GM12878 (cell line): Measurements from ENCODE around the gene AGER. TPM values are rescaled to one million over a fixed set of nuclear protein-coding genes. Genes with fewer than 3 reads are reported as not detected.

Source experiments
- ATAC-seq: fragments of 200-7000 bp; cut with Tn5 transposase; 3 replicates; pipeline ENCODE4 v1.9.1; 2020; ENCODE audit warnings: mild to moderate bottlenecking, moderate library complexity
- BruUV-seq: library from RNA; stranded (reverse); fragments of 400-500 nt; replicated peaks from 2 replicates; lab custom pipeline; 2021; lab: Mats Ljungman, UMichigan
- CTCF ChIA-PET: fragments of 300-600 bp; sonication (Branson Sonifier 250); formaldehyde crosslinking; extraction: SDS; loops from one replicate; lab custom pipeline; 2021; ENCODE audit warnings: inconsistent platforms; lab: Yijun Ruan, JAX
- POLR2A ChIA-PET: fragments of 350-600 bp; formaldehyde crosslinking; extraction: SDS; loops from one replicate; lab custom pipeline; 2021; ENCODE audit warnings: inconsistent platforms; lab: Charles Lee
- RAD21 ChIA-PET: fragments of 300-600 bp; sonication (Branson Sonifier 250); formaldehyde crosslinking; loops from one replicate; lab custom pipeline; 2023; ENCODE audit warnings: antibody characterized with exemption; ENCODE audit not compliant: unreplicated experiment; lab: Charles Lee
- SMC1A ChIA-PET: fragments of 300-600 bp; sonication (Branson Sonifier 250); formaldehyde crosslinking; loops from one replicate; lab custom pipeline; 2023; ENCODE audit not compliant: unreplicated experiment, uncharacterized antibody; lab: Charles Lee
- DNase-seq: peaks from one replicate; pipeline ENCODE4 v3.0.0-alpha.2; 2011; ENCODE audit warnings: low read depth, low spot score
- FAIRE-seq: peaks from 3 replicates; lab custom pipeline; 2011; peaks lifted over from hg19 to GRCh38; lab: Jason Lieb, UNC
- H2AFZ ChIP-seq: 2 replicates; pipeline ENCODE4 v1.6.0; 2011; ENCODE audit warnings: low read depth, low read length, control low read depth; ENCODE audit not compliant: control insufficient read depth
- H3K27ac ChIP-seq: 2 replicates; pipeline ENCODE4 v1.5.1; 2011; ENCODE audit warnings: control low read depth; ENCODE audit not compliant: control insufficient read depth, insufficient read depth
- H3K27me3 ChIP-seq, 2 experiments: replicated peaks in 1 of 2; 2 replicates each; pipeline versions ENCODE4 v1.6.0 to v1.6.1; 2011; ENCODE audit warnings: low read length in 1 of 2; ENCODE audit not compliant: control insufficient read depth in 2 of 2, insufficient read depth in 2 of 2
- H3K36me3 ChIP-seq, 2 experiments: 2 replicates each; pipeline ENCODE4 v1.5.1; 2011; ENCODE audit warnings: low read length in 1 of 2; ENCODE audit not compliant: control insufficient read depth in 2 of 2, insufficient read depth in 2 of 2
- H3K4me1 ChIP-seq: 2 replicates; pipeline ENCODE4 v1.6.1; 2011; ENCODE audit warnings: mild to moderate bottlenecking, low read length, moderate library complexity, mixed read lengths; ENCODE audit not compliant: control insufficient read depth, insufficient read depth
- H3K4me2 ChIP-seq: 2 replicates; pipeline ENCODE4 v1.6.0; 2011; ENCODE audit warnings: control low read depth; ENCODE audit not compliant: control insufficient read depth, insufficient read depth
- H3K4me3 ChIP-seq: fragments of 200-600 bp; sonication (generic); 2 replicates; pipeline ENCODE4 v1.5.1; 2016
- H3K79me2 ChIP-seq: 2 replicates; pipeline ENCODE4 v1.6.0; 2011; ENCODE audit warnings: low read length; ENCODE audit not compliant: control insufficient read depth, insufficient read depth
- H3K9ac ChIP-seq: 2 replicates; pipeline ENCODE4 v1.8.0; 2011; ENCODE audit warnings: low read length, control low read depth, mixed read lengths; ENCODE audit not compliant: control insufficient read depth, insufficient read depth
- H3K9me3 ChIP-seq: replicated peaks from 3 replicates; pipeline ENCODE4 v1.5.1; 2011; ENCODE audit warnings: mild to moderate bottlenecking, low read length; ENCODE audit not compliant: control insufficient read depth, insufficient read depth
- H4K20me1 ChIP-seq: 2 replicates; pipeline ENCODE4 v1.6.0; 2011; ENCODE audit not compliant: control insufficient read depth, insufficient read depth
- BRCA1 ChIP-seq: IDR thresholded peaks from 2 replicates; pipeline ENCODE4 v1.6.1; 2011; ENCODE audit warnings: low read depth, low read length, improper control_type of control experiment
- DPF2 ChIP-seq: fragments of 450-650 bp; IDR thresholded peaks from 2 replicates; pipeline ENCODE4 v1.6.1; 2017; ENCODE audit warnings: mild to moderate bottlenecking
- FOS ChIP-seq: IDR thresholded peaks from 3 replicates; pipeline ENCODE4 v1.6.1; 2011; ENCODE audit warnings: borderline replicate concordance; ENCODE audit not compliant: insufficient read length; ENCODE audit errors: extremely low read depth
- MYC ChIP-seq: IDR thresholded peaks from 2 replicates; pipeline ENCODE4 v1.6.1; 2011; ENCODE audit warnings: mild to moderate bottlenecking, low read length, moderate library complexity, inconsistent platforms; ENCODE audit not compliant: insufficient read depth, insufficient replicate concordance, insufficient read length, severe bottlenecking
- NFYB ChIP-seq: IDR thresholded peaks from 2 replicates; pipeline ENCODE4 v1.6.1; 2011; ENCODE audit warnings: low read depth, mild to moderate bottlenecking, low read length, improper control_type of control experiment, moderate library complexity; ENCODE audit not compliant: insufficient read depth
- POLR2AphosphoS2 ChIP-seq: IDR thresholded peaks from 2 replicates; pipeline ENCODE4 v1.6.1; 2011; ENCODE audit warnings: low read depth, mild to moderate bottlenecking, low read length, improper control_type of control experiment, moderate library complexity
- RBBP5 ChIP-seq: fragments of 200-600 bp; sonication (generic); conservative IDR thresholded peaks from 2 replicates; pipeline ENCODE4 v1.6.1; 2016
- RFX5 ChIP-seq: IDR thresholded peaks from 2 replicates; pipeline ENCODE4 v1.6.1; 2011; ENCODE audit warnings: low read depth, low read length, improper control_type of control experiment
- ZSCAN29 ChIP-seq: fragments of 450-650 bp; IDR thresholded peaks from 2 replicates; pipeline ENCODE4 v1.6.1; 2017; ENCODE audit warnings: mild to moderate bottlenecking, moderate library complexity
- WGBS: methylation state at CpG from one replicate; pipeline ENCODE4 v1.1.6; 2016; ENCODE audit warnings: low lambda C conversion rate; ENCODE audit not compliant: insufficient replicate concordance, insufficient coverage; ENCODE audit errors: missing lambda C conversion rate; 5-methylcytosine and 5-hydroxymethylcytosine counted together
- in situ Hi-C: fragments of 300-500 bp; cut with MboI; formaldehyde crosslinking; loops from 9 replicates; pipeline ENCODE4 v1.14.3; 2018; ENCODE audit warnings: mixed read lengths
- intact Hi-C: fragments of 100-400 bp; cut with micrococcal nuclease; formaldehyde crosslinking; loops from one replicate; pipeline ENCODE4 v1.14.2; 2022; ENCODE audit not compliant: unreplicated experiment
- polyA plus RNA-seq, 11 experiments: library from polyadenylated mRNA; depleted of rRNA in 4 of 11; unstranded in 6 of 11; stranded (reverse) in 5 of 11; fragments of >200 nt; fragmentation: Nextera tagmentation in 4 of 11; fragmentation: Illumina TruSeq in 1 of 11; extraction: Ambion mirVana in 4 of 11; extraction: Trizol in 1 of 11; gene quantifications; 1 replicate in 1 of 11; 2 replicates in 10 of 11; pipeline versions ENCODE4 v1.2.1 to v1.2.3, GENCODE V29; 2011 to 2016; ENCODE audit warnings: inconsistent platforms in 2 of 11, missing spikeins in 2 of 11, low read depth in 1 of 11
- total RNA-seq, 4 experiments: library from RNA; depleted of rRNA in 3 of 4; stranded (reverse); fragments of >200 nt in 3 of 4; fragmentation: Illumina TruSeq in 1 of 4; extraction: Trizol in 1 of 4; gene quantifications; 2 replicates each; pipeline versions ENCODE4 v1.2.1 to v1.2.3, GENCODE V29; 2013 to 2021
- TF ChIP-seq, protein P1 (sequence below), 3 experiments: IDR thresholded peaks in 2 of 3; conservative IDR thresholded peaks in 1 of 3; 2 replicates each; pipeline ENCODE4 v1.5.1; 2011; ENCODE audit warnings: low read depth in 3 of 3, low read length in 3 of 3, mild to moderate bottlenecking in 3 of 3, control low read depth in 2 of 3, moderate library complexity in 2 of 3, inconsistent platforms in 1 of 3, mixed read lengths in 1 of 3; ENCODE audit not compliant: control insufficient read depth in 2 of 3, insufficient read depth in 1 of 3; ENCODE audit errors: extremely low read depth in 1 of 3
- TF ChIP-seq, protein P2 (sequence below): IDR thresholded peaks from 2 replicates; pipeline ENCODE4 v1.6.1; 2012; ENCODE audit warnings: low read depth, low read length, improper control_type of control experiment
- TF ChIP-seq, protein P3 (sequence below): IDR thresholded peaks from 2 replicates; pipeline ENCODE4 v1.6.1; 2012; ENCODE audit warnings: improper control_type of control experiment, low read depth, low read length; ENCODE audit not compliant: insufficient replicate concordance

Gene AGER
- total and polyA plus RNA-seq, 10 of the 15 experiments (the other 5 are each of a cell fraction or from before 2014, with no cell fraction given): 1.1 to 18.2 (median 3.9) TPM

DNA sequence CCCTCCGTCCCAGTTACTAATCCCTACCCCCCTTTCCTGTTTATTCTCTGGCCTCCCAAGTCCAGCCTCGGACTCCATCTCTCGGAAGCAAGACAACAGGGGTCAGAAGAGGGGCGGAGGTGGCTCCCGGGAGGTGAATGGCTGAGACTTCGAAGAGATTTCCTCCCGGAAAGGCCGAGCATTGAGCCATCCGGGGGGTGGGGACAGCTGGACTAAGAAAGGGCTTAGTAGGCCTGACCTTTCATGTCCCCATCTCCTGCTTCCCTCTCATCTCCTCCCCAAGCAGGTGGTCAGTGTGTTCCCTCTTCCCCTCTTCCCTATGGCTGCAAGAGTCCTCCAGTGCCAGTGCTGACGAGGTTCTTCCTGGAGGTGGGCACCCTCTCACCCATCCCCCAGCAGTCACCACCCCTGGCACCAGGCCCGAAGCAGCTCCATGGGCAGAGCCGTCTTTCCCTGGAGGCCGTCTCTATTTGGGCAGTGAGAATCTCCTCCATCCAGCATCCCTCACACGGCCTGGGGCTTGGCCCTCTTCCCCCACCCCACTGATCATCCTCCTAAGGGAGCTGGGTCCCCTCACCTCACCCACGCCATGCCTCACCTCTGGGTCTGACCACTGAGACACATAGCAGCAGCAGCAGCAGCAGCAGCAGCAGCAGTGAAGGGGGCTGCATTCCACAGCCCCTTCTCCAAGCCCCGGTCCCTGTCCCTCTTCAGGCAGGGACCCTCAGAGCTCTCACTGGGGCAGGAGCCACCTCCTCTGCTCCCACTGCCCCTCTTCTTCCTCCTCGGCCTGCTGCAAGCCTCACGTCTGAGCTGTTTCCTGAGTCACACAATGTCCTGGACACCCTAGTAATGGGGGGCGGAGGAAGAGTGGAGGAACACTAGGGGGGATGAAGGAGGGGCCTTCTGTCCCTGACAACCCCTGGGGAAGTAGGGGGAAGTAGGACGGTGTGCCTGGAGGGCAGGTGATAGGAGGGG is 39.5 kb upstream of the AGER start, which contains the start of gene NOTCH4:
TSS of gene NOTCH4 (minus strand) at position 810 of the 978 bp plus-strand sequence. CDS start at position 671, 139 bp downstream.
- no peaks in the 10 kb centered on the region for H4K20me1 ChIP-seq
- ATAC-seq: no peak; the same call in 2 of the 3 replicates
- no peak for FAIRE-seq
- H3K9ac ChIP-seq: no peak within 1 kb of the TSS
- no peak for DNase-seq
- POLR2A ChIA-PET: no interaction called here
- SMC1A ChIA-PET: no interaction called here
- peaks cover 37% of the 10 kb centered on the region for H3K4me1 ChIP-seq
- WGBS: 55% methylated on average over 17 of the region's 20 CpGs
- intact Hi-C loops: no loop called here
- no peak within 1 kb of the TSS for H2AFZ ChIP-seq
- CTCF ChIA-PET: interaction anchor here (0.6 kb wide), 1 partner anchor 141 kb away, joined by 4 read pairs; no protein-coding TSS in a partner anchor
- peaks cover 0 to 2% of the 10 kb centered on the region in 2 experiments; a peak in 1 of 4 replicates for H3K27me3 ChIP-seq
- H3K36me3 ChIP-seq: no peaks in the 10 kb centered on the region
- no peaks in the 10 kb centered on the region for H3K79me2 ChIP-seq
- no peak within 1 kb of the TSS for H3K27ac ChIP-seq
- in situ Hi-C loops: no loop called here
- H3K9me3 ChIP-seq: no peaks in the 10 kb centered on the region; the same call in 2 of the 3 replicates
- RAD21 ChIA-PET: interaction anchor here (0.5 to 0.6 kb wide), 2 partner anchors 11 to 388 kb away, joined by 3 read pairs; no protein-coding TSS in a partner anchor
- H3K4me3 ChIP-seq: no peak within 1 kb of the TSS
- H3K4me2 ChIP-seq: peak within 1 kb of the TSS; percentile 28
- no TSS peak for BruUV-seq
- TF ChIP-seq, protein P1, sequence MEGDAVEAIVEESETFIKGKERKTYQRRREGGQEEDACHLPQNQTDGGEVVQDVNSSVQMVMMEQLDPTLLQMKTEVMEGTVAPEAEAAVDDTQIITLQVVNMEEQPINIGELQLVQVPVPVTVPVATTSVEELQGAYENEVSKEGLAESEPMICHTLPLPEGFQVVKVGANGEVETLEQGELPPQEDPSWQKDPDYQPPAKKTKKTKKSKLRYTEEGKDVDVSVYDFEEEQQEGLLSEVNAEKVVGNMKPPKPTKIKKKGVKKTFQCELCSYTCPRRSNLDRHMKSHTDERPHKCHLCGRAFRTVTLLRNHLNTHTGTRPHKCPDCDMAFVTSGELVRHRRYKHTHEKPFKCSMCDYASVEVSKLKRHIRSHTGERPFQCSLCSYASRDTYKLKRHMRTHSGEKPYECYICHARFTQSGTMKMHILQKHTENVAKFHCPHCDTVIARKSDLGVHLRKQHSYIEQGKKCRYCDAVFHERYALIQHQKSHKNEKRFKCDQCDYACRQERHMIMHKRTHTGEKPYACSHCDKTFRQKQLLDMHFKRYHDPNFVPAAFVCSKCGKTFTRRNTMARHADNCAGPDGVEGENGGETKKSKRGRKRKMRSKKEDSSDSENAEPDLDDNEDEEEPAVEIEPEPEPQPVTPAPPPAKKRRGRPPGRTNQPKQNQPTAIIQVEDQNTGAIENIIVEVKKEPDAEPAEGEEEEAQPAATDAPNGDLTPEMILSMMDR (IDR thresholded peaks at IDR 0.05 in 2 of 3, conservative IDR thresholded peaks at IDR 0.05 in 1 of 3; ENCODE audit: control insufficient read depth in 2 of 3, extremely low read depth in 1 of 3, insufficient read depth in 1 of 3, low read depth in 3 of 3, low read length in 3 of 3): no peak
- TF ChIP-seq DPF2 (no peak), BRCA1 (no peak), RBBP5 (no peak), FOS (no peak), MYC (no peak), POLR2AphosphoS2 (no peak), ZSCAN29 (no peak), RFX5 (no peak), NFYB (no peak)
- TF ChIP-seq, protein P2, sequence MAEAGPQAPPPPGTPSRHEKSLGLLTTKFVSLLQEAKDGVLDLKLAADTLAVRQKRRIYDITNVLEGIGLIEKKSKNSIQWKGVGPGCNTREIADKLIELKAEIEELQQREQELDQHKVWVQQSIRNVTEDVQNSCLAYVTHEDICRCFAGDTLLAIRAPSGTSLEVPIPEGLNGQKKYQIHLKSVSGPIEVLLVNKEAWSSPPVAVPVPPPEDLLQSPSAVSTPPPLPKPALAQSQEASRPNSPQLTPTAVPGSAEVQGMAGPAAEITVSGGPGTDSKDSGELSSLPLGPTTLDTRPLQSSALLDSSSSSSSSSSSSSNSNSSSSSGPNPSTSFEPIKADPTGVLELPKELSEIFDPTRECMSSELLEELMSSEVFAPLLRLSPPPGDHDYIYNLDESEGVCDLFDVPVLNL: no peak
- TF ChIP-seq, protein P3, sequence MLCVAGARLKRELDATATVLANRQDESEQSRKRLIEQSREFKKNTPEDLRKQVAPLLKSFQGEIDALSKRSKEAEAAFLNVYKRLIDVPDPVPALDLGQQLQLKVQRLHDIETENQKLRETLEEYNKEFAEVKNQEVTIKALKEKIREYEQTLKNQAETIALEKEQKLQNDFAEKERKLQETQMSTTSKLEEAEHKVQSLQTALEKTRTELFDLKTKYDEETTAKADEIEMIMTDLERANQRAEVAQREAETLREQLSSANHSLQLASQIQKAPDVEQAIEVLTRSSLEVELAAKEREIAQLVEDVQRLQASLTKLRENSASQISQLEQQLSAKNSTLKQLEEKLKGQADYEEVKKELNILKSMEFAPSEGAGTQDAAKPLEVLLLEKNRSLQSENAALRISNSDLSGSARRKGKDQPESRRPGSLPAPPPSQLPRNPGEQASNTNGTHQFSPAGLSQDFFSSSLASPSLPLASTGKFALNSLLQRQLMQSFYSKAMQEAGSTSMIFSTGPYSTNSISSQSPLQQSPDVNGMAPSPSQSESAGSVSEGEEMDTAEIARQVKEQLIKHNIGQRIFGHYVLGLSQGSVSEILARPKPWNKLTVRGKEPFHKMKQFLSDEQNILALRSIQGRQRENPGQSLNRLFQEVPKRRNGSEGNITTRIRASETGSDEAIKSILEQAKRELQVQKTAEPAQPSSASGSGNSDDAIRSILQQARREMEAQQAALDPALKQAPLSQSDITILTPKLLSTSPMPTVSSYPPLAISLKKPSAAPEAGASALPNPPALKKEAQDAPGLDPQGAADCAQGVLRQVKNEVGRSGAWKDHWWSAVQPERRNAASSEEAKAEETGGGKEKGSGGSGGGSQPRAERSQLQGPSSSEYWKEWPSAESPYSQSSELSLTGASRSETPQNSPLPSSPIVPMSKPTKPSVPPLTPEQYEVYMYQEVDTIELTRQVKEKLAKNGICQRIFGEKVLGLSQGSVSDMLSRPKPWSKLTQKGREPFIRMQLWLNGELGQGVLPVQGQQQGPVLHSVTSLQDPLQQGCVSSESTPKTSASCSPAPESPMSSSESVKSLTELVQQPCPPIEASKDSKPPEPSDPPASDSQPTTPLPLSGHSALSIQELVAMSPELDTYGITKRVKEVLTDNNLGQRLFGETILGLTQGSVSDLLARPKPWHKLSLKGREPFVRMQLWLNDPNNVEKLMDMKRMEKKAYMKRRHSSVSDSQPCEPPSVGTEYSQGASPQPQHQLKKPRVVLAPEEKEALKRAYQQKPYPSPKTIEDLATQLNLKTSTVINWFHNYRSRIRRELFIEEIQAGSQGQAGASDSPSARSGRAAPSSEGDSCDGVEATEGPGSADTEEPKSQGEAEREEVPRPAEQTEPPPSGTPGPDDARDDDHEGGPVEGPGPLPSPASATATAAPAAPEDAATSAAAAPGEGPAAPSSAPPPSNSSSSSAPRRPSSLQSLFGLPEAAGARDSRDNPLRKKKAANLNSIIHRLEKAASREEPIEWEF: no peak
